RWPE1 (cell line): Measurements from ENCODE around the gene HDAC4.

ENCODE experiments used
- CTCF ChIA-PET: fragments of 350-600 bp; sonication (Branson Sonifier 250); formaldehyde crosslinking; extraction: SDS; loops from one replicate; lab custom pipeline; 2021; lab: Yijun Ruan, JAX
- POLR2A ChIA-PET: fragments of 400-600 bp; formaldehyde crosslinking; extraction: SDS; loops from one replicate; lab custom pipeline; 2020; ENCODE audit warnings: antibody characterized with exemption; ENCODE audit not compliant: low non-redundant PET; lab: Yijun Ruan, JAX
- DNase-seq: peaks from one replicate; pipeline ENCODE4 v3.0.0; 2012; ENCODE audit warnings: low spot score
- H3K27ac ChIP-seq: fragments of 450-650 bp; 2 replicates; pipeline ENCODE4 v1.5.1; 2017
- TF ChIP-seq, protein P1 (sequence below): fragments of 450-650 bp; conservative IDR thresholded peaks from 2 replicates; pipeline ENCODE4 v1.5.1; 2017; ENCODE audit warnings: low read depth, mild to moderate bottlenecking

Gene HDAC4

DNA sequence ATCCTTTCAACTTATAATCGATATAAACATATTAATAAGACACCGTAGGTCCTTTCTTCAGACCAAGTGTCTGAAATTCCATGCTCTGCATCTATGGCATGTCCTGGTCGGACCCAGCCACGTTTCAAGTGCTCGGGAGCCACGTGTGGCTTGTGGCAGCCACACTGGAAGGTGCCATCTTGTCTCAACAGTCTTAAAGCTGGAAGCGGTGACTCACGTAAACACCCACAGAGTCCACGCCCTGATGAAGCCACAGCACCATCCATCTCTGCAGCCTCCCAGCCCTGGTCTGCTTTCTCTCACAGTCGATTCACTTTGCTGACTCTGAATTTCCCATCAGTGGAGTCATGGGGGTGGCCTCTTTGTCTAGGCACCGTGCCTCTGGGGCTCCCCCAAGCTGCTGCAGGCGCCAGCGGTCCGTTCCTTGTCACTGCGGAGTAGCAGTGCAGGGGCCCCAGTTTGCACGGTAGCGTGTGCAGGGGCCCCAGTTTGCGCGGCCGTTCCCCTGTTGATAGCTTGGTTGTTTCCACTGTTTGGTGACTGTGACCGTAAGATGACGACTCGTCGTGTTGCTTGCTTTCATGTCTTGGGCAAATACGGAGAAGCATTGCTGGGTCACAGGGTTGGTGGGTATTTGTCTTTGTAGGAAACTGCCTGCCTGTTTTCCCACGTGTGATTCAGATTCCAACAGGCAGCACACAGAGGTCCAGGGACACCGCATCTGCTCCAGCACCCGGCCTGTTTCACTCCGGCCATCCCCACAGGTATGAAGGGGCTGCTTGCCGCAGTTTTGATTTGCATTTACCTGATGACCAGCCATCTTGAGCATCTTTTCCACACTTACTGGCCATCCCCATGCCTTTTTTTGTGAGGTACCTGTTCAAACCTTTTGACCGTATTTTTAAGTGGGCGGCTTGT lies 240.3 kb downstream of the HDAC4 start:
- DNase-seq: no peak
- POLR2A ChIA-PET: no interaction called here
- CTCF ChIA-PET: no interaction called here
- no peak overlapping the region for H3K27ac ChIP-seq
- TF ChIP-seq, protein P1, sequence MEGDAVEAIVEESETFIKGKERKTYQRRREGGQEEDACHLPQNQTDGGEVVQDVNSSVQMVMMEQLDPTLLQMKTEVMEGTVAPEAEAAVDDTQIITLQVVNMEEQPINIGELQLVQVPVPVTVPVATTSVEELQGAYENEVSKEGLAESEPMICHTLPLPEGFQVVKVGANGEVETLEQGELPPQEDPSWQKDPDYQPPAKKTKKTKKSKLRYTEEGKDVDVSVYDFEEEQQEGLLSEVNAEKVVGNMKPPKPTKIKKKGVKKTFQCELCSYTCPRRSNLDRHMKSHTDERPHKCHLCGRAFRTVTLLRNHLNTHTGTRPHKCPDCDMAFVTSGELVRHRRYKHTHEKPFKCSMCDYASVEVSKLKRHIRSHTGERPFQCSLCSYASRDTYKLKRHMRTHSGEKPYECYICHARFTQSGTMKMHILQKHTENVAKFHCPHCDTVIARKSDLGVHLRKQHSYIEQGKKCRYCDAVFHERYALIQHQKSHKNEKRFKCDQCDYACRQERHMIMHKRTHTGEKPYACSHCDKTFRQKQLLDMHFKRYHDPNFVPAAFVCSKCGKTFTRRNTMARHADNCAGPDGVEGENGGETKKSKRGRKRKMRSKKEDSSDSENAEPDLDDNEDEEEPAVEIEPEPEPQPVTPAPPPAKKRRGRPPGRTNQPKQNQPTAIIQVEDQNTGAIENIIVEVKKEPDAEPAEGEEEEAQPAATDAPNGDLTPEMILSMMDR: no peak

DNA sequence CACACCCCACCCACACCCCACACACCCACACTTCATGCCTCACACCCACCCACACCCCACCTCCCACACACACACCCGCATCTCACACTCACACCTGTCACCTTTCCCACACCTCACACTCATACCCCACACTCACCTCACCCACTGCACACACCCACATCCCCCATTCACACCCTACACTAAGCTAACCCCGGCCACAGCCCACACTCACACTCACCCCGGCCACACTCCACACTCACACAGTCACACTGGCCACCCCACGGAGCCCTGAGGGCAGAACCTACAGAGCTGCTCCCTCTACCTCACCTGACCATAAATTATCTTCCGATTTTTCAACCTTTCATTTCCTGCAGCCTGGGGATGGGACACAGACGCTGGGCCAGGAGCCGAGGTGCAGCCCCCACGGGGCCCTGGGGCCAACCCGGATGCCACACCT lies 241.3 kb downstream of the HDAC4 start:
- TF ChIP-seq, protein P1: no peak
- ChIA-PET POLR2A (no interaction called here), CTCF (no interaction called here)
- no peak for DNase-seq
- no peak overlapping the region for H3K27ac ChIP-seq

DNA sequence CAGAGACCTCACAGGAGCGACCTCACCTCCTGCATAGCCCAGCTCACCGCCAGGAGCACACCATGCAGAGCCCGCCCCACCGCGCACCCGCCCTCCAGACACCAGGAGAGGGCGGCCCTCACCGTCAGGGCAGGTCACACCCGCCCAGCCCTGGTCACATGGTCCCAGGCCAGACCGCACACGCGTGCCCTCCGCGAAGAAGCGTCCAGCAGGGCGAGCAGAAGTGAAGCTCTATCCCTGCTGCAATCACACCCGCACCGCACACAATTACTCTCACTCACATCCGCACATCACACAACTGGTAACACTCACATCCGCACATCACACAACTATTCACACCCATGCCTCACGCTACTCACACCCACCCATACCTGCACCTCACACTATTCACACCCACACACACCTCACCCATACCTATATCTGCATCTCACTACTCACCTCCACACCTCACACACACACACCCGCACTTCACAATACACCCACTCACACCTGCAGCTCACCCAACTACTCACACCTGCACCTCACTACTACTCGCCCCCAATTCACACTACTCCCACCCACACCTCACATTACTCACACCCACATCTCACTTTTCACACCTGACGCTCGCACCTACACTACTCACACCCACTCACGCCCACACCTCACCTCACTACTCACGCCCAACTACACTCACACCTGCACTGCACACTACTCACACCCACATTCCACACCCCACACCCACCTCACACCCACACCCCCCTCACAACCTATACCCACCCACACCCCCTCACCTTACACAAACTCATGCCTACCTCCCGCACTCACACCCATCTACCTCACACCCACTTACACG lies 242.0 kb downstream of the HDAC4 start:
- DNase-seq: no peak
- no peak overlapping the region for H3K27ac ChIP-seq

DNA sequence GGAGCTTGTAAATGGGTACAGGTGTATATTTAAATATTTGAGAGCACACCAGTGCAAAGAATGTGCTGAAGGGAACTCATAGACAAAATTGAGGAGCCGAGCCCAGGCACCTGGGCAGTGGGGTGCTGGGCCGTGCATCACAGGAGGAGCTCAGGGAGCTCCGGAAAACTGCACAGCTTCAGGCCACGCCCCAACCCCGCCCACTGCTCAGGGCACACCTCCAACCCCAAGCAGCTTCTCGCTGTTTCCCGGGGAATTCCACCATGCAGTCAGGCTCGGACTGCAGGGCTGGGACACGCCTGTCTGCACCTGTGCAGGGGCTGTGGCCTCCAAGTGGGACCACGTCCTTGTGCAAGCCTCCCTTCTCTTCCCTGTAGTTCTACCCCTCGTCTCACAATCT lies 243.0 kb downstream of the HDAC4 start:
- CTCF ChIA-PET: interaction anchor here (0.6 to 1.0 kb wide), 3 partner anchors 34 to 240 kb away, joined by 3 to 5 read pairs (median 3); no protein-coding TSS in a partner anchor

More for the DNA sequence above, 242.0 kb downstream of the HDAC4 start:
- TF ChIP-seq, protein P1: no peak
- CTCF ChIA-PET: interaction anchor here (0.5 kb wide), 1 partner anchor 191 kb away, joined by 3 read pairs; no protein-coding TSS in a partner anchor
- POLR2A ChIA-PET: no interaction called here

DNA sequence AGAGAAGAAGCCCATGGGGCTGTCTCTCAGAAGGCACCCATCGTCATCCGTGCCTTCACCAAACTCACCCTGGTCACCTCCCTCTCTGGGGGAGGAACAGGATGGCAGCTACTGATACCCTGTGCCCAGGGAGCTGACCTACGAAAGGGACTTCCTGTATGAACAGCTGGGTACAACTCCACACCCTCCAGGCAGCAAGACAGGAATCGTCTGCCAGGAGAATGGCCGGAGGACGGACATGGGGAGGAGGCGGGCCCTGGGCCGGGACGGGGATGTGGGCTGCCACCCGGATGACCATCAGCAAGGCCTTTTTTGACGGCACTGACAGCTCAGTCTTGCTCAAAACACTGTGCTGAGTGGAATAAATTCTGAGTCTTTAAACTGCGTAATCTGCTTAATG lies 243.6 kb downstream of the HDAC4 start:
- CTCF ChIA-PET: interaction anchor here (0.6 to 1.0 kb wide), 3 partner anchors 34 to 241 kb away, joined by 3 to 5 read pairs (median 3); no protein-coding TSS in a partner anchor

More for the DNA sequence above, 243.0 kb downstream of the HDAC4 start:
- H3K27ac ChIP-seq: no peak overlapping the region
- TF ChIP-seq, protein P1: no peak
- DNase-seq: peak; percentile 69
- POLR2A ChIA-PET: no interaction called here

More for the DNA sequence above, 243.6 kb downstream of the HDAC4 start:
- no peak for DNase-seq
- TF ChIP-seq, protein P1: no peak
- POLR2A ChIA-PET: no interaction called here
- no peak overlapping the region for H3K27ac ChIP-seq
